Measurements from ENCODE around the gene SIVA1.

The SIVA1 gene

GRCh38 chr14:104751539-104752422, 1.2 kb upstream of the SIVA1 start:
- no peak for DNase-seq

DNA sequence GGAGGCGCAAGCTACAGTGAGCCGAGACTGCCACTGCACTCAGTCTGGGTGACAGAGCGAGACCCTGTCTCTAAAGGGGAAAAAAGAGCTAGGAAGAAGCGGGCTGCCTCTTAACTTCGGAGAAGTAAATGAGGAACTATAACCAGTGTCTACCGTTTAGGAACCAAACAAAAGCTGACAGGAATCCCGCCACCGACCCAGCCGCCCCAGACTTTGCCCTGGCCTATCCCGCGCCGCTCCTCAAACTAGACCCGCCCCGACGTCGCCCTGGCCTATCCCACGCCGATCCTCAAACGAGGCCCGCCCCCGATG, 568 bp upstream of the SIVA1 start:
- DNase-seq: no peak

DNA sequence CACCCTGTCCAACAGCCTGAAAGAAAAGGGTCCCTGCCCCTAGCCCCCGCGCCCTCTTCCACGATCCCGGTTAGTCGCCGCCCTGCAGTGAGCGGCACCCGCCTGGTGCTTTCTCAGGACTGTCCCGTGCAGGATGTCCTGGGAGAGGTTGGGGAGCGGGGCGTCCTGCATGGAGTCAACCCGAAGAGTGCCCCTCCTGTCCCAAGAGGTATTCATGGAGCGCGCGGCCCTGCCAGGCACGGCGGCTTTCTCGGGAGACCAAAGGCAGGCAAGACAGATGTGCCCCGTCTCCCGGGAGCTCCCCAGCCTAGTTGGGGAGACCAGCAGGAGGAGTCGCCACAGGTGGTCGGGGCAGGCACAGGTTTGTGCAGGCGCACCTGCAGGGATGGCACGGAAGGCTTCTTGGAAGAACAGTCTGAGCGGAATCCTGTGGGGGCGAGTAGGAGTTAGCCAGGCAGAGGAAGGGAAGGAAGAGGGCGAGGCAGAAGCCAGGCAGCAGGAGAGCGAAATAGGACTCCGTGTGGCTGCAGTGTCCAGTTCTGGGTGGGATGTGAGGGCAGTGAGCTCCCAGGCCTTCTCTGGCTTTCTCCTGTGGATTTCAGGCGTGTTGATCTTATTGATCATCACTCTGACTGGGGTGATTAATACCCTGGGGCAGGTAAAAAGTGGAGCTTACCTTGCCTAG, 723 bp downstream of the SIVA1 start:
- DNase-seq: no peak

- no peak for DNase-seq
Measured at GRCh38 chr14:104754213-104754851, 1.4 kb downstream of the SIVA1 start.

- no peak for DNase-seq
Measured at GRCh38 chr14:104755621-104756020, 2.7 kb downstream of the SIVA1 start.

DNA sequence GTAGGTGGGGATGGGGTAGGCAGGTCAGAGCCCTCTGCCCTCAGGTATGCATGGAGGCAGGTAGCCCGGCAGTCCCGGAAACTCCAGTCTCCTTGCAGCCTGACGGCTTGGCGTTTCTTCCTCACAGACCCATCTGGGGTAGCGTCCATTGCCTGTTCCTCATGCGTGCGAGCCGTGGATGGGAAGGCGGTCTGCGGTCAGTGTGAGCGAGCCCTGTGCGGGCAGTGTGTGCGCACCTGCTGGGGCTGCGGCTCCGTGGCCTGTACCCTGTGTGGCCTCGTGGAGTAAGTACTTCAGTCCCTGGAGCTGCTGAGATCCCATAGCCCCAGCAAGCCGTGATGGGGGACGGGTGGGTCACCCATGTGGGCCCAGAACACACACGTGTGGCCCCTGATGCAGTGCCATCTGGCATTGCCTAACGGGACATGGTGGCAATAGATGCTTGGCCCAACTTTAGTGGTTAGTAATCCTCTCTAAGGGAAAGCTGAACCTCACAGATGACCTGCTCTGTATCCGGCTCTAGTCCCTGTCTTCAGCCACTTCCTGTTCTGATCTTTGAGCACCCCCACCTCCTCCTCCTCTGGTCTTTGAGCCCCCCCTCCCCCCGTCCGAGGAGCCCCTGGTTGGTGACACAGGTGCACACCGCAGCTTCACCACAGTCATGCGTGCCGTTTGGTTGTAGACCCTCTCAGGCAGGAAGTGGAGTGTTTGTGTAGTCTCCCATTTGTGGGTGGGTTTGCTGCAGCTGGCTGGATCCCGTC, 3.7 kb downstream of the SIVA1 start:
- DNase-seq: no peak

GRCh38 chr14:104757238-104757585, 4.3 kb downstream of the SIVA1 start:
- DNase-seq: no peak

DNA sequence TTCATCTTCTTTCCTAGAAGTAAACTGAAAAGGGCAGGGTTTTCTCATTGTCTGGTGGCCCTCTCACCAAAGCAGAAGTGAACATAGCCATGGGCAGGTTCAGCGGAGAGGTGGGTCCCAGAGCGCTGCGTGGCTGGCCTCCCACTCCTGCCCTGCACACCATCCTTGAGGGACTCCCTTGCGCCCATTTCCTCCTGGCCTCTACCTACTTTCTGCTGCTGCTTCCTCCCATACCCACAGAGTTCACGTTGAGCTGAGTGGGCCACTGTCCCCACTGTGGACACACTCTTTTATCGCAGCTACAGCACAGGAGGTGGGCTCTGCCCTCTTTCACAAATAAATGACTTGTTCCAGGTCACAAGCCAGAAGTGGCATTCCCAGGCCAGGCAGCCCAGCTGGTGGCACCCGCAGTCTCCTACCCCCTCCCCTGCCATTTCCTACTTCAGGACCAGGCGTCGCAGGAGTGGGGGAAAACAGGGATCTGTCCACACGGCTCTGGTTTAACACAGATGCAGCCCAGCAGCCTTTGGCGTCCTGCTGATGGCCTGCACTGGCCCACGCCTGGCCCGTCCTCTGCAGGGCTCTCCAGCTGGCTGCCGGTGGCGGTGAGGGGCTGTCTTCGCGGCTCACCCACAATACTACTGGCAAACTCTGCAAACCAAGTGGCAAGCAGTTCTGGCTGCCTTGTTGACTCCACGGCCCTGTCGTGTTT, 4.9 kb downstream of the SIVA1 start:
- DNase-seq: no peak

GRCh38 chr14:104758981-104759969, 6.3 kb downstream of the SIVA1 start:
- no peak for DNase-seq

GRCh38 chr14:104765517-104765916, 12.6 kb downstream of the SIVA1 start:
- DNase-seq: no peak

- no peak for DNase-seq
Measured at GRCh38 chr14:104766256-104766862, 13.4 kb downstream of the SIVA1 start.

GRCh38 chr14:104766863-104767633, 14.1 kb downstream of the SIVA1 start:
- no peak for DNase-seq

DNA sequence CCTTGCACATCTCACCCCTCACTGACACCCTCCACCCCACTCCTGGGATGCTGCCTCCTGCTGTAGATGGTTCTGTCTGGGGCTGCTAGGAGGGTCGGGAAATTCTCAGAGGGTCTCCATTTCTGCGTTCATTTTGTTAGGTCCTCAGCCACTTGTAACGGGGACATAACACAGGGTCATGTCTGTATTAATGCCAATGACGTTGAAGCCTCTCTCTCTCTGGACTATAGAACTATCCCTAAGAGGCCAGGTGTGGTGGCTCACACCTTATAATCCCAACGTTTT, 14.6 kb downstream of the SIVA1 start:
- no peak for DNase-seq

DNA sequence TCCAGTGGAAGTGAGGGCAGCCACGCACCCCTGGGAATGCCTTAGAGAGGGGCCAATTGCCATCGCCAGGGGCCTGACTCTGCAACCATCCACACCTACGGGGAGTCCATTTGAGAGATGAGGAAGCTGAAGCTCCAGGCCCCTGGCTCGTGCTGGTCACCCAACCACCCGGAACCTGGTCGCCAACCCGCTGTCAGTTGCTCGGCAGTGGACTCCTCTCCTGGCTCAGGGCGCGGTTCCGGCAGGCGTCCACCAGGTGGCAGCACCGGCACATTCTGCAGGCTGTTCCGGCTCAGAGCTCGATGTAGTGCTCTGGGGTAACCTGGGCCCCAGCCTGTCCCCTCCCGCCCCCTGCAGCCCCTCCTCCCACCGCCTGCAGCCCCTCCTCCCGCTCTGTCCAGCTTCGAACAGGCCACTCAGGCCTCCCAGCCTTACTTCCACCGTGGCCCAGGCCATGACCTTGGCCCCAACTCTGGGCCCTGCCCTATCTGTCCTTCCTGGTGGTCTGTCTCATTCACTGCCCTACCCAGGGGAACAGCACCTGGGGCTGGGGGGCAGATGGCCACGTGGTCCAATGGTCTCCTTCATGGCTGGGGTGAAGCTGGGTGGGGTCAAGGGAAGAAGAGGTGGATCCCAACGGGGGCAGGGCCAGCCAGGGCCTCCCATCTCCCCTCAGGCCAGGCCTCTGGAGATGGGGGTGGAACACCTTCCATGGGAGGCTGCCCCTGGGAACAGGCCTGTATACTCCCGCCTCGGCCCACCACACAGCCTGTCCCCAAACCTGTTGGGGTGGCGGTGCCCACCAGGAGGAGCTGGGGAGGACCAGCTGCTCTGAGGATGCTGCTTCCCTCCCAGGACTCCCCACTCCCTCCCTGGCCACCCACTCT, 15.7 kb downstream of the SIVA1 start:
- DNase-seq: peak; percentile 94

DNA sequence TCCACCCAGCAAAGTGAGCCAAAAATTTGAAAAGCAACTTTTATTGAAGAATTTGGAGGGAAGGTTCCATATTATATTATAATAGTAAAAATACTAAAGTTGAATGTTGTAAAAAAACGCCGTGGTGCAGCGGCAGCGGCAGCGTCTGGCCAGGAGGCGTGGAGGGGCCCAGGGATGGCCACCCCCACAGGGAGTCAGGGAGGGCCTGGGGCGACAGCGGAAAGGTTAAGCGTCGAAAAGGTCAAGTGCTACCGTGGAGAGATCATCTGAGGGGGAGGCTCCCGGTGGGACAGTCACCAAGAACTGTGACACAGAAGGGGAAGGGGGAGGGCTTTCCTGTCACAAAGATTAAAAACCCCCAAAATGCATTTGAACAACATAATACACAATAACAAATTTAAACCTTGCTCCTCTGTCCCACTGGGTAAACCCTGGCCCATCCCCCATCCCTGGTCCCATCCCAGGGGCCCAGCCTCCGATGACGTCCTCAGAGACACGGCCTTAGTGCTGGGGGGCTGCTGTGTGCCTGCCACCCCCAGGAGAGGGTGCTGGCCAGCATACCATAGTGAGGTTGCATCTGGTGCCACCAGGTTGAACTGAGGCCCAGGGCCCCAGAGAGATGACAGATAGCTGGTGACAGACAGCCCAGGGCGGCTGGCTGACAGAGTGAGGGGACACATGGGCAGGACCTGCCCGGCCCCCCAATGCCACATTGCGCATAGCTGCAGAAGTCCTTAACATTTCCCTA, 16.6 kb downstream of the SIVA1 start:
- no peak for DNase-seq

GRCh38 chr14:104770072-104770579, 17.2 kb downstream of the SIVA1 start:
- DNase-seq: no peak

DNA sequence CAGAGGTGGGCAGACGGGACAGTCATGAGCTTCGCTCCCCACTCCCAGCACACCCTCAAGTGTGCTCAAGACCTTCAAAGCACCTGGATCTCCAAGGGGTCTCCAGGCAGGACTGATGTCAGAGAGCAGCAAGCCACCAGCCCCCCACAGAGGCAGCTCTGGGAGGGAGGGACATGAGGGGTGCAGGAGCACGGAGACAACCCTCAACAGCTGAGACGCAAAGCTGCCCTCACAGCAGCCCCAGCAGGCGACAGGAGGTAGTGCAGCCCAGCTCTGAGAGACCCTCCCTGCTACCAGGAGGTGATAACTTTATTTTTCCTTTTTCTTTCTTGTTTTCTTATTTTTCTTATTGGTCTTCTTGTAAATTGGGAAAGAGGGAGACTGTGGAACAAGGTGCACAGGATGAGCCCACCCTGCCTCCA, 17.9 kb downstream of the SIVA1 start:
- no peak for DNase-seq

DNA sequence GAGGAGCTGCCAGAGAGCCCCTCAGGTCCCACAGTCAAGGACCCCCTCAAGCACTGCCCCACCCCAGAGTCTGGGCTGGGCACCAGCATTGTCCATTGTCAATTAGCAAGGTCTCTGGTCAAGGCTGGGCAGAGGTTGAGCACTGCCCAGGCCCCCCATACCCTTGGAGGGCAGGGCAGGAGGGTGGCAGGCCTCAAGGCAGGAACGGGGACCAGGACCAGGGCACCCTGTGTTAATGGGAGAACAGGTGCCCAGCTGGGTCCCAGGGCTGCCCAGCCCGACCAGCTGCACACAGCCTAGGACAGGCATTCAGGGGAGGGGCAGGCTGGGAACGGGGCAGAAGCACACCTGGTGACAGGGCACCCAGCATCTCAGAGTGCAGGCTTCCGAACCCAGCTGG, 18.4 kb downstream of the SIVA1 start:
- no peak for DNase-seq

Data from stimulated activated CD4-positive, alpha-beta T cell treated with anti-CD3 and anti-CD28 coated beads, Interleukin-4, amount 100 ng/mL, for 1 hour (primary cell).